HAP-1 (cell line): ENCODE results near the gene CAPN13.
A peak's percentile ranks its signal among the peaks of the same experiment; 100 is the strongest.

Experiments used
- DNase-seq, 2 experiments: peaks; one replicate each; pipeline ENCODE4 v3.0.0-alpha.2; 2016 to 2020; ENCODE audit warnings: low spot score in 2 of 2
- H3K27me3 ChIP-seq: fragments of 250-450 bp; sonication (Bioruptor Pico); 2 replicates; pipeline ENCODE4 v1.5.1; 2020; ENCODE audit warnings: low read depth, mild to moderate bottlenecking, moderate library complexity
- H3K36me3 ChIP-seq: fragments of 250-450 bp; sonication (Bioruptor Pico); replicated peaks from 2 replicates; pipeline ENCODE4 v1.5.1; 2020; ENCODE audit warnings: mild to moderate bottlenecking
- H3K4me1 ChIP-seq: fragments of 250-450 bp; sonication (Bioruptor Pico); 2 replicates; pipeline ENCODE4 v1.5.1; 2020; ENCODE audit warnings: mild to moderate bottlenecking
- H3K4me3 ChIP-seq: fragments of 250-450 bp; sonication (Bioruptor Pico); 2 replicates; pipeline ENCODE4 v1.5.1; 2020; ENCODE audit warnings: mild to moderate bottlenecking, moderate library complexity
- H3K9me3 ChIP-seq: fragments of 250-450 bp; sonication (Bioruptor Pico); 2 replicates; pipeline ENCODE4 v1.5.1; 2020; ENCODE audit warnings: mild to moderate bottlenecking, moderate library complexity
- in situ Hi-C: fragments of 300-500 bp; cut with MboI; formaldehyde crosslinking; loops from 3 replicates; pipeline ENCODE4 v1.14.3; 2020; ENCODE audit warnings: low sequenced_read_pairs, inconsistent platforms, mixed read lengths

CAPN13 gene

GRCh38 chr2:30691948-30692828 is 115.1 kb downstream of the CAPN13 start:
- in situ Hi-C loops = no loop called here
- Histone ChIP-seq H3K4me1 (no peaks in the 10 kb centered on the region), H3K4me3 (no peak overlapping the region), H3K36me3 (no peaks in the 10 kb centered on the region), H3K9me3 (no peaks in the 10 kb centered on the region), H3K27me3 (no peaks in the 10 kb centered on the region)
- DNase-seq = no peak

DNA sequence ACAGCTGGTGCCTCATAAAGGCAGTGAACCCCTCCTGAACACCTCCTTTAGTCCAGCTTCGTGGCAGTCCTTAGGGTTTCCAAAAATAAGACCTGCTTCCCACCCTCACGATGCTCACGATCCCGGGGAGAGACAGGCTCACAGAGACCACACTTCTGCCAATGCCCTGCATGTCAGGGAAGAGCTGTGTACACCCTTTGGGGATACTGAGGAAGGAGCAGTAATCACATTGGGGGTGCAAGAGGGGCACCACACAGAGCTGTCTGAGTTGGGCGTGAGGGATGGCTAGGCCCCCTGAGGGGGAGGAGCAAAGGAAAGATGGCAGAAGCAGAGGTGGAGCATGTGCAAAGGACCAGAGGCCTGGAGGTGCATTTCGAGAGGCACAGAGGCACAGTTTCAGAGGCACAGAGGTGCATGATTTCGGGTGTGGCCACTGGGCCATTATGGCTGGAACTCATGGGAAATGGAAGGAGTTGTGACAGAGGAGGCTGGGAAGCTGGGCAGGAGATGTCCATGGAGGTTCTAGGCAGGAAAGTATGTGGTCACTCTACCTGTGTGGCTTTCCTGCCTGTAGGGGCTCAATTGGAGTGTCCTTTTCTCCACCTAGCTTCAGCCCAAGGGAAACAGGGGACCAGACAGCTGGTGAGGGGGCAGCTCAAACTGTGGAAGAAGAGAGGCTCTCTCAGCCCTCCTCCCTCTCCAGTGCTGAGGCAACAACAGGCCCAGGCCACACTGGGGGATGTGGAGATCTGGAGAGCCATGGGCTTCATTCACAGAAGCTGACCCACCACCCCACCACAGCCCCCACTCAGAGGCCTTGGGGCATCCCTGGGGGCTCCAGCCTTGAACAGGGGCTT is 115.9 kb downstream of the CAPN13 start:
- DNase-seq = no peak
- H3K27me3 ChIP-seq = no peaks in the 10 kb centered on the region
- in situ Hi-C loops = no loop called here
- no peaks in the 10 kb centered on the region for H3K4me1 ChIP-seq
- no peaks in the 10 kb centered on the region for H3K36me3 ChIP-seq
- H3K9me3 ChIP-seq = no peaks in the 10 kb centered on the region
- H3K4me3 ChIP-seq = no peak overlapping the region

GRCh38 chr2:30690126-30690561 is 117.1 kb downstream of the CAPN13 start:
- H3K9me3 ChIP-seq = no peaks in the 10 kb centered on the region
- in situ Hi-C loops = no loop called here
- DNase-seq = no peak
- no peaks in the 10 kb centered on the region for H3K4me1 ChIP-seq
- H3K27me3 ChIP-seq = no peaks in the 10 kb centered on the region
- H3K4me3 ChIP-seq = no peak overlapping the region
- no peaks in the 10 kb centered on the region for H3K36me3 ChIP-seq

DNA sequence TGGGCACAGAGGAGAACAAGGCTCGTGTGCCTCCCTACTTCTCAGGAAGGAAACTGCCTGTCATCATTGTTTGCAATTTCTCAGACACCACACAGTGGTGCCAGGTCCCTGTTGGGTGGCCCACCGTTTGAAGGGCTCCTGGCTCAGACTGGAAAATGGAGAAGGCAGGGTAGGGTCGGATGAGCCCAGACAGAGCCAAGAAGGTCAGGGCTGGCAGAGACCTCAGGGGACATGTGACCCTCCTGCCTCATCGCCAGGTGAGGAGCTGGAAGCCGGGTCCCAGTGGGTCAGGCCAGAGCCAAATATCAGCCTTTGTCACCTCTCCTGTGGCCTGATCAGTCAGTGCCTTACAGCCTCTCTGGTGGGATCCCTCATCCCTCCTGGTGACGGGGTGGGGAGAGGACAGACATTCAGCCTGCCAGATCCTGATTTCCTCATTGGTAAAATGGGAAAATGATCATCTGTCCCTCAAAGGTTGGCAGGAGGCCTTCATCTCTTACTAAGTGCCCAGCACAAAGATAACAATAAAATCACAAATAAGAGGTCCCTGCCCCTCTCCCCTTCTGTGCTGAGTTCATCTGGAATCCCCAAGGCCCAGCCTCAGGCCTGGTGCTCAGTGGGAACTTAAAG is 117.6 kb downstream of the CAPN13 start:
- no peaks in the 10 kb centered on the region for H3K9me3 ChIP-seq
- H3K36me3 ChIP-seq = no peaks in the 10 kb centered on the region
- H3K4me1 ChIP-seq = no peaks in the 10 kb centered on the region
- no peak for DNase-seq
- in situ Hi-C loops = no loop called here
- H3K4me3 ChIP-seq = no peak overlapping the region
- H3K27me3 ChIP-seq = no peaks in the 10 kb centered on the region

DNA sequence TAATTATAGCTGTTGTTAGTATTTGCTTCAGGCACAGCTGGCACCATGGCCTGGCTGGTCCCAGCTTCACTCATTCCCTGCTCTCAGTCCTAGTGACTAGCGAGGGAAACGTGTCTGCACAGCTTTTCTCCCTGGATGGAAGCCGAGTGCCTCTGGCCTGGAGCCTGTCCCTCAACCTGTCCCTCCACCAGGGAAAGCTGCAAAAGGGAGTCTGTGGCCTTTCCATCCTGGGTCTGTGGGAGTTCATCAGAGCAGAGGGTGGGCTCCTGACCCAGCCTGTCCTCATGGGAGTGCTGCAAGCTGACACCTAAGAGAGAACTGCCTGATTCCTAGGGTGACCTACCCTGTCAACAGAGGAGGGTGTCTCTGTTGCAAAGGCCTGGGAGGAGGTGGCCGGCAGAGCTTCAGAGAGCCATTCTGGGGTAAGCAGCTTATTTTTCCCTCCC is 118.3 kb downstream of the CAPN13 start:
- DNase-seq = no peak
- in situ Hi-C loops = no loop called here

DNA sequence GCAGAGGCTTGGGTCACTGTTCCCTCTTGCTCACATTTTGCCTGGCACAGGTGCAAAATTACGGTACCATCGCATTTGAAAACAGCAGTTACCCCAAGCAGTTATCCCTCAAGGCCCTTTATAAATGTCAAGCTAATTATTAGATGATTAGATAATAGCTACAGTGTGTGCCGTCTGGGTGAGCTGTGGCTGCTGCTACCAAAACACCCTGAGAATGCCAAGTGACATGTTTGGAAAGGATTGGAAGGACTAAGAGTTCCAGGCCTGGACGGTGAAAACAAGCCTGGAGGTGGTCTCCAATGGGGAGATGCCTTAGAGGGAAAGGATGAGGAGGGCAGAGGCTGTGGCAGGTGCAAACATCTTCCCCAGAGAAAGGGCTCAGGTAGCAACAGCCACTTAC is 120.6 kb downstream of the CAPN13 start:
- DNase-seq = no peak
- in situ Hi-C loops = no loop called here
- no peaks in the 10 kb centered on the region for H3K4me1 ChIP-seq

More for the DNA sequence above, 118.3 kb downstream of the CAPN13 start:
- Histone ChIP-seq H3K4me3 (no peak overlapping the region), H3K9me3 (no peaks in the 10 kb centered on the region), H3K36me3 (no peaks in the 10 kb centered on the region), H3K4me1 (no peaks in the 10 kb centered on the region), H3K27me3 (no peaks in the 10 kb centered on the region)

GRCh38 chr2:30686000-30686399 is 121.2 kb downstream of the CAPN13 start:
- no peaks in the 10 kb centered on the region for H3K9me3 ChIP-seq
- no peak overlapping the region for H3K4me3 ChIP-seq
- no peaks in the 10 kb centered on the region for H3K36me3 ChIP-seq
- in situ Hi-C loops = no loop called here
- peak in 1 of 2 experiments; percentile 42 for DNase-seq
- H3K4me1 ChIP-seq = no peaks in the 10 kb centered on the region
- no peaks in the 10 kb centered on the region for H3K27me3 ChIP-seq

More for the DNA sequence above, 120.6 kb downstream of the CAPN13 start:
- H3K9me3 ChIP-seq = no peaks in the 10 kb centered on the region
- H3K27me3 ChIP-seq = no peaks in the 10 kb centered on the region
- H3K36me3 ChIP-seq = no peaks in the 10 kb centered on the region
- no peak overlapping the region for H3K4me3 ChIP-seq

GRCh38 chr2:30684996-30685395 is 122.2 kb downstream of the CAPN13 start:
- no peaks in the 10 kb centered on the region for H3K9me3 ChIP-seq
- DNase-seq = no peak
- in situ Hi-C loops = no loop called here
- no peaks in the 10 kb centered on the region for H3K36me3 ChIP-seq
- H3K4me3 ChIP-seq = no peak overlapping the region
- H3K27me3 ChIP-seq = no peaks in the 10 kb centered on the region
- H3K4me1 ChIP-seq = no peaks in the 10 kb centered on the region

DNA sequence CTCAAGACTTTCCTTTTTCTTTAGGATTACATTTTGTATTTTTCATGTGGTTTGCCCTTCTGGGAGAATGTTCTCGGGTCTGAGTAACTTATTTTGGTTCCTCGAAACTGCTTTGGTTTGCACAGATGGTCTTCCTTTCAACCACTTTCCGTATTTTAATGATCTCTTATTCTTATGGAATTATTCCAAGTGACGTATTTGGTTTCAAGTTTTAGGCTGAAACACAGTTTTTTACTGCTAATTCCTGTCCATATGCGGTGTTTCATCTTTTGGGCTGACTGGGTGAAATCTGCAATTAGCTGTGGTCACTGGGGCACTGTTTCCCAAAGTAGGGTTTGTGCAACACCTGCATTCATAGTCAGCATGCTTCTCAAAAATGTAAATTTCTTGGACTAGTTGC is 122.7 kb downstream of the CAPN13 start:
- no peaks in the 10 kb centered on the region for H3K9me3 ChIP-seq
- no peaks in the 10 kb centered on the region for H3K36me3 ChIP-seq
- in situ Hi-C loops = no loop called here
- no peaks in the 10 kb centered on the region for H3K4me1 ChIP-seq
- no peaks in the 10 kb centered on the region for H3K27me3 ChIP-seq
- no peak overlapping the region for H3K4me3 ChIP-seq
- DNase-seq = no peak

DNA sequence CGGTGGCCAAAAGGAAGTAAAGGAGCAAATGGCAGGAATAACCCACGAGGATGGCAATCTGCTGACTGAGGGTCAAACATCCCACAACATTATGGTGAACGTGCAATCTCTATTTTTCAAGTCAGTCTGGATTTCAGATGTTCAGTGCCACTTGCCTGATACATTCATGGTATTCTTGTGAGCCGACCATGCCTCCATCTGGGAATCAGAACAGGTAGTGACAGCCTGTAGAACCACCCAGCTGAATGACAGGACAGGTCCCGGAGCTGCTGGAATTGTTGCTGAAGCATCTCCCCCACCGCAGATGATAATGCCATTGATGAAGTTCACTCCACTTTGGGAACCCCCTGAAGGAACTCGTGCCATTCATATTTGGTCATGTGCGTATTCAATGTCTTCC is 123.2 kb downstream of the CAPN13 start:
- Histone ChIP-seq H3K27me3 (no peaks in the 10 kb centered on the region), H3K4me1 (no peaks in the 10 kb centered on the region), H3K36me3 (no peaks in the 10 kb centered on the region), H3K9me3 (no peaks in the 10 kb centered on the region), H3K4me3 (no peak overlapping the region)
- in situ Hi-C loops = no loop called here
- no peak for DNase-seq

GRCh38 chr2:30683236-30683956 is 123.8 kb downstream of the CAPN13 start:
- Histone ChIP-seq H3K9me3 (no peaks in the 10 kb centered on the region), H3K4me3 (no peak overlapping the region), H3K36me3 (no peaks in the 10 kb centered on the region), H3K4me1 (no peaks in the 10 kb centered on the region), H3K27me3 (no peaks in the 10 kb centered on the region)
- in situ Hi-C loops = no loop called here
- DNase-seq = no peak

- H3K4me3 ChIP-seq = no peak overlapping the region
- in situ Hi-C loops = no loop called here
- no peaks in the 10 kb centered on the region for H3K9me3 ChIP-seq
- H3K4me1 ChIP-seq = peaks cover 4% of the 10 kb centered on the region; the same call in 1 of the 2 replicates
- no peaks in the 10 kb centered on the region for H3K27me3 ChIP-seq
- no peak for DNase-seq
- H3K36me3 ChIP-seq = no peaks in the 10 kb centered on the region
These were observed 126.2 kb downstream of the CAPN13 start for GRCh38 chr2:30681022-30681421.

GRCh38 chr2:30680121-30680520 is 127.1 kb downstream of the CAPN13 start:
- no peak for DNase-seq
- in situ Hi-C loops = no loop called here
- H3K4me3 ChIP-seq = no peak overlapping the region
- peaks cover 4% of the 10 kb centered on the region; the same call in 1 of the 2 replicates for H3K4me1 ChIP-seq
- no peaks in the 10 kb centered on the region for H3K36me3 ChIP-seq
- no peaks in the 10 kb centered on the region for H3K9me3 ChIP-seq
- no peaks in the 10 kb centered on the region for H3K27me3 ChIP-seq
